GM12872 (cell line): ENCODE results near the gene NT5C1A.

Experiments
- CTCF ChIP-seq: IDR thresholded peaks from 3 replicates; pipeline ENCODE4 v1.5.1; 2011; ENCODE audit warnings: low read depth, mild to moderate bottlenecking, low read length, moderate library complexity; ENCODE audit not compliant: insufficient read depth

The NT5C1A gene

GRCh38 chr1:39628807-39629350, 43.0 kb downstream of the NT5C1A start:
- TF ChIP-seq CTCF: no peak

- no peak for TF ChIP-seq CTCF
These were observed 45.3 kb downstream of the NT5C1A start for GRCh38 chr1:39626646-39627045.

DNA sequence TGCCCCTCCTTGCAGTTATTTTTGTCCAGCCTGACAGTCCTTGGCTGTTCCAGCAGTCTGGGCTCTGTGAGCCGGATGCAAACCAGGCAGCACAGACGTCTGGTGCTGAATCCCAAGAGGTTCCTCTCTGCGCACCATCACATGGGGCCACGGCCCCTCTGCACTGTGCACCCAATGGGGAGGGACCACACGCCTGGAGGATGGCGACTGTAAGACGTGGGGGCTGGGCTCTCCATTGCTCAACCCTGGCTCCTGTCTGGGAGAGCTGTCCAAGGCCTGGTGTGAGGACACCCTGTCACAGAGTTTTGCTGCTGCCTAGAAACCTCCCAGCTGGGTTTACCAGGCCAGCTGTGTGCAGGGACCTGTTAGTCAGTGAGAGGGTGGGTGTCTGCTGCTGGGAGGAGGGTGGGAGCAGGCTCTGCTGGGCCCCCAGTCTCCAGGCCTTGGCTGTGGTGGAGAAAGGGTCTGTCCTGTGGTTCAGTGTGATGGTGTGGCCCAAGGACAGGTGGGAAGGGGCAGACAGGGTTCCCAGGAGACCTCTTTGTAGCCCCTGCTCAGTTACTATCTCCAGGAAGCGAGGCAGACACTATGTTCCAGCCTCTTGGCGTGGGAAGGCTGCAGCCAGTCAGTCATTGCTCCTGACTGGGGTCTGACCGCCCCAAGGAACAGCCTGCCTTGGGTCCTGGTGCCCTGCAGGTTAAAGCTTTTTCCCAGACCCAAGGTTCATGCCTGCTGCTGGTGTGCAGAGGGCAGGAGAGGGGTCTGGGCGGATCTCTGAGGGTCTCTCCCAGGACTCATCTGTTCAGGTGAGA, 46.2 kb downstream of the NT5C1A start:
- TF ChIP-seq CTCF: no peak

GRCh38 chr1:39625009-39625408, 46.9 kb downstream of the NT5C1A start:
- no peak for TF ChIP-seq CTCF

GRCh38 chr1:39623053-39623452, 48.9 kb downstream of the NT5C1A start:
- TF ChIP-seq CTCF: no peak

- no peak for TF ChIP-seq CTCF
These were observed 49.5 kb downstream of the NT5C1A start for GRCh38 chr1:39622427-39622826.

DNA sequence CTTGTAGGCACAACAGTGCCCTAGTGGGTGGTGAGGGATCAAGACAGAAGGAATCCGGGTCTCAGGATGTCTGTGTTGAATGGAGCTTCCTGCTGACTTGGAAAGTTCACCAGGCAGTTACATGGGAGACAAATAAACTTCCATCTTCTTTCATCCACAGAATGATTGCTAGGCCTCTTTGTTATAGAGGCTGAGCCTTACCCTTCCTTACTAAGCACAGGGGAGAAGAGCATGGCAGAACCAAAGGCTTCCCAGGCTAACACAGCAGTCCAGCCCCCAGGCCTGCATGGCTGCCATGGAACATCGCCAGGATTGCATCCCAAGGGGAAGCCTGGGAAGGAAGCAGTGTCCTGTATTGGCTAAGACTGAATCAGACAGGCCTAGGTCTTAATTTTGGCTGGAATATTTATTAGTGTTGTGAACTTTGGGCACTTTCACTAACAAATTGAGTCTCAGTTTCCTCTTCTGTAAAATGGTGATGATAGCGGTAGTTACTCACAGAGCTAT, 51.2 kb downstream of the NT5C1A start:
- TF ChIP-seq CTCF: no peak
